Smooth muscle cell of the umbilical artery (primary cell): Measurements from ENCODE around the gene L1TD1. TPM values are rescaled to one million over a fixed set of nuclear protein-coding genes. Genes with fewer than 3 reads are reported as not detected.

Source experiments
- total RNA-seq: library from RNA; depleted of rRNA; stranded (reverse); fragments of >200 nt; gene quantifications from 2 replicates; pipeline ENCODE4 v1.2.3, GENCODE V29; 2014

L1TD1 gene
- total RNA-seq = not detected in 2 replicates

GRCh38 chr1:62194651-62195544, at the start of gene L1TD1:
L1TD1 (plus strand) TSS chr1:62194849; CDS start chr1:62206629, 11,780 bp downstream.

Other genes with a start within 250 kb of the L1TD1 start
- 0.30 TPM in 1 of 2 replicates, not detected in the other for gene KANK4, start 124.6 kb downstream of the L1TD1 start, total RNA-seq
- 10.7 and 24.3 TPM in 2 replicates for gene USP1, start 242.2 kb downstream of the L1TD1 start, total RNA-seq